Fibroblast of peridontal ligament (primary cell): ENCODE results near the gene ABR.
"Not testable (repeated sequence)": the region's sequence is repeated elsewhere in the genome, so short reads cannot be mapped to it uniquely, and the experiment has no call there.

ENCODE experiments used
- DNase-seq: peaks from one replicate; pipeline ENCODE4 v3.0.0-alpha.2; 2010; ENCODE audit errors: extremely low read depth

ABR gene

DNA sequence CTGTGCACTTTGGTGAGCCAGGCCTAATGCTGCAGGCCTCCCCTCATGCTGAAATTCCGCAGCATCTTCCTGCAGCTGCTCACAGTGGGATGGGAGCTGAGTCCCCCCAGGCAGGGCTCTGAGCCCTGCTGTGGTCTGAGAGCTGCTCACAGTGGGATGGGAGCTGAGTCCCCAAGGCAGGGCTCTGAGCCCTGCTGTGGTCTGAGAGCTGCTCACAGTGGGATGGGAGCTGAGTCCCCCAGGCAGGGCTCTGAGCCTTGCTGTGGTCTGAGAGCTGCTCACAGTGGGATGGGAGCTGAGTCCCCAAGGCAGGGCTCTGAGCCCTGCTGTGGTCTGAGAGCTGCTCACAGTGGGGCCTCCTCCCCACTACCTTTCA lies 58.4 kb downstream of the ABR start:
- DNase-seq: not testable (repeated sequence)

GRCh38 chr17:1120596-1121441 lies 59.0 kb downstream of the ABR start:
- DNase-seq: no peak

DNA sequence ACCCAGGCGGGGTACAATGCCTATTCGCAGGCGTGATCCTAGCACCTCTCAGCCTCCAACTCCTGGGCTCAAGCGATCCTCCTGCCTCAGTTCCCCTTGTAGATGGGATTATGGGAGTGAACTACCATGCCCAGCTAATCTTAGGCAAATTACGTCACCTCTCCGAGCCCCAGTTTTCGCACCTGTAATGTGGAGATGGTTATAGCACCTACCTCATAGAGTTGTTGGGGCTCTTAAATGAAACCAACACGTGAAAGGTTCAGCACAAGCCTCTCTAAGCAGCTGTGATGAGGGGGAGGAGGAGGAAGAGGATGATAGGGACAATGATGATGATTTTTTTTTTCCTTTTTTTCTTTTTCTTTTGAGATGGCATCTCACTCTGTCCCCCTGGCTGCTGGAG lies 59.9 kb downstream of the ABR start:
- no peak for DNase-seq

DNA sequence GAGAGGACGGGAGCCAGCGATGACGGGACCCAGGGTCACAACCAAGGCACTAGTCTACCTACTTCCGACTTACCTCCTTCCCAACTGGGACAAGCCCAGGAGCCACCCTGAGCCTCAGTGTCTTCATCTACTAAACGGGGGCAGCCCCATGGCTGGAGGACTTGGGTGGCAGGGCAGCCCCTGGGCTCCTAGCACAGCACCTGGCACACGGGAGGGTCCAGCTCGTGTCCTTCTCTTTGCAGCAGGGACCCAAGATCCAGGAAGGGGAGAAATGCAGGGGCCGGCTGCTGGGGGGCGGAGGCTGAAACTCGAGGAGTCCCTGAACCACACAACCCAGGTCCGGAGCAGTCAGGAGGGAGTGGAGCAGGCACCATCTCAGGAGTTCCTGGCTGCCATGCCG lies 63.2 kb downstream of the ABR start:
- no peak for DNase-seq

GRCh38 chr17:1112875-1113274 lies 66.9 kb downstream of the ABR start:
- DNase-seq: no peak

DNA sequence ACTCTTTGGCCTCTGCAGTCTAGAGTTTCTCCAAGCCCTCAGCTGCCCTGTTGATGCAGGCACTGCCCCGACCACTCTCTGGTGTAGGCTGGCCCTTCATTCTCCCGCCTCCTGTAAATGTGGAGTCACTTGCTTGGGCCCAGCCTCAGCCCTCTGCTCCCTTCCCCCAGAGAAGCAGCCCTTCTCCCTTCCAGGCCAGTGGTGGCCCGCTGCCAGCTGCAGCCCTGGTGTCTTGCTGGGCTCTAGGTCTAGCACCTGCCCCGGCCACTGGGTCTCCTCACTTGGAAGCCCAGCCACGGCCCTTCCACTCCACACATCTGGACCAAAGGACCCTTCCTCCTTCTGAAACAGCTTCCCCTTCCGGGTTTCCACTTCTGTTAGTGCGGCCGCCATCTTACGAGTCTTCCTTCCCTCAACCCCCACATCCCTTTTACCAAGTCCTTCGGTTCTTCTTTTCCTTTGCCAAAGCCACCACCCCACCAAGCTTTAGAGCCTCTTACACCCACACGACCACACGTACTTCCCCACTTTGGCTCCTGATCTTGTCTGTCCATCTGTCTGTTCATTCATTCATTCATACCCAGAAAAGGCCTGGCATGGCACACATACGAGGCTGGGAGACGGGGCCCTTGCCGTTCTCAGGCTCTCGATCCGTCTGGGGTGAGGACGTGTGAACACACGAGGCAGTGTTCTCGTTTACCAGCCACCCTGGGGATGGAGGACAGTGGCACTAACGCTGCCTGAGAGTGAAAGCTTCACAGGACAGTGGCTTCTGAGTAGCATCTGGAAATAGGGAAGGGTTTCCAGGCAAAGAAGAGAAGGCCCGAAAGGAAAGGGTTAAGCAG lies 68.0 kb downstream of the ABR start:
- no peak for DNase-seq

GRCh38 chr17:1110862-1111598 lies 68.8 kb downstream of the ABR start:
- DNase-seq: peak; percentile 70

DNA sequence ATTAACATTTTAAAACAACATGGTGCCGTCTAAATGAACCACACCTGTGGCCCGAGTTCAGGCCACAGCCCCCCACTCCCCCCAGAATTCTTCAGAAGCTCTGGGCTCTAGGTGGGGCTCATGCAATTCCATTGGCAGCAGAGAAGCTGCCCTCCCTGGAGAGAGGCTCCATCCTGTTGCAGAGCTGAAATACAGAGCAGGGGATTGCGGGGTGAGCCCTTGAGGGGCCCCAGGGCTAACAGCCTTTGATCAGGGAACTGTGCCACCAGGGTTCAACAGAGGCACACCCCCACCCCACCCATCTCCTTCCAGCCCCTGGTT lies 69.3 kb downstream of the ABR start:
- no peak for DNase-seq

- no peak for DNase-seq
Observed at GRCh38 chr17:1109606-1110540, 69.9 kb downstream of the ABR start.

- DNase-seq: peak; percentile 41
Observed at GRCh38 chr17:1108765-1109605, 70.8 kb downstream of the ABR start.

DNA sequence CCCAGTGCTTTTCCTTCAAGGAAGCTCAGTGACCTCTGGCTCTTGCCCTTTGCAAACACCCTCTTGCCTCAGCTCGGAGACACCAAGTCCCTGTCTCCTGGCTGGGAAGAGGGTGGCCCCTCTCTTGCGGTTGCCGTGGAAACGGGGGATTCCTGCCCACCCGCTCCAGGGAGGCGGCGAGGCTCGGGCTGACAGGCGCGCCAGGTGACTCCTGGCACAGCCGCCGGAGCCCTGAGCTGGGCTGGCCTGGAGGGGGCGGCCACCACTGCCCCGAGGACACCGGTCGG lies 71.4 kb downstream of the ABR start:
- no peak for DNase-seq

GRCh38 chr17:1107777-1108477 lies 71.9 kb downstream of the ABR start:
- DNase-seq: no peak

DNA sequence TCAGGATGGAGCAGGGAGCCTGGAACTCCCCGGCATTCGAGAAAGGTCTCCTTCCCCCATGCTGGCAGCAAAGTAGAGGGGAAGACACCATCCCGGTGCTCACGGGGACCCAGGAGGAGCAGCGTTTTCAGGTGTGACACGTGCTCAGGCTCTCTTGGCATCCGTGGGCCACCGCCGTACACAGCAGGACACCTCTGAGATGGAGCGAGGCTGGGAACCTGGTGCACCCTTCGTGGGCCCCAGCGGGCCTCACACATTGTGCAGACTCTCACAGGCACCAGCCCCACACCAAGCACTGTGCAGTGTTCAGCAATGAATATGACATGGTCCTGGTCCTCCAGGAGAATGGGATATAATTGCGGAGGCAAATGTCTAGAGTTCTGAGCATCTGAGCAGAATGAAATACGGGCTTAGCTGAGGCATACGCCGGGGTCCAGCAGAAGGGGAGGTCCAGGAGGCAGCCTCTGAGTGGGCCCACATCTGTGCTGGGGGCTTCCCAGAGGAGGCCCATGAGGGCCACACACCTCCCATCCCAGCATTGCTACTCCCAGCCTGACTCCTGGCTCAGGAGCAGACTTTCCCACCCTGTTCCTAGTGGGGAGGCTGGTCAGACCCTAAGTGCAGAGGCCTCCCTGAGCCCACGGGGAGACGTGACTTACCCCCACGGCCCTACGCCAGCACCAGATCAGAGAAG lies 72.6 kb downstream of the ABR start:
- no peak for DNase-seq

- no peak for DNase-seq
Observed at GRCh38 chr17:1104222-1104621, 75.6 kb downstream of the ABR start.

- no peak for DNase-seq
Observed at GRCh38 chr17:1100382-1100781, 79.4 kb downstream of the ABR start.

- DNase-seq: no peak
Observed at GRCh38 chr17:1099242-1099641, 80.5 kb downstream of the ABR start.

DNA sequence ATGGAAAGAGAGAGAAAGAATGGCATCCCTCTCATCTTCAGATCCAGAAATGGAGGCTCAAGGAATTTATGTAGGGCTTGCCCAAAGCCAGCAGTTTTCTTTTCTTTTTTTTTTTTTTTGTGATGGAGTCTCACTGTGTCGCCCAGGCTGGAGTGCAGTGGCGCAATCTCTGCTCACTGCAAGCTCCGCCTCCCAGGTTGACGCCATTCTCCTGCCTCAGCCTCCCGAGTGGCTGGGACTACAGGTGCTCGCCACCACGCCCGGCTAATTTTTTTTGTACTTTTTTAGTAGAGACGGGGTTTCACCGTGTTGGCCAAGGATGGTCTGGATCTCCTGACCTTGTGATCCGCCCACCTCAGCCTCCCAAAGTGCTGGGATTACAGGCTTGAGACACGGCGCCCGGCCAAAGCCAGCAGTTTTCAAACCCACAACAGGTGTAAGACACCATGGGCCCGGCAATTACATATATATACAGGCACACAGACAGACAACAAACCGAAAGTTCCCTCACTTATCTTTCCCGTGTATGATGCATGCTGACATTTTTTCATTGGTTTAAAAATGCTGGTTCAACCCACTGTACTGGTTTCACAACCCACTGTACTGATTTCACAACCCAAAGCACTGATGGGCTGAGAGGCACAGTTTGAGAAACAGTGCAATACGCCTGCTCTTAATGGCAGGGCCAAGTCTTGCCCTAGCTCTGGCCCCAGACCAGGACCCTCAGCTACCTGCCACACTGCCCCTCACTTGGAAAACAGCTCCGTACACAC lies 81.6 kb downstream of the ABR start:
- DNase-seq: peak; percentile 81

DNA sequence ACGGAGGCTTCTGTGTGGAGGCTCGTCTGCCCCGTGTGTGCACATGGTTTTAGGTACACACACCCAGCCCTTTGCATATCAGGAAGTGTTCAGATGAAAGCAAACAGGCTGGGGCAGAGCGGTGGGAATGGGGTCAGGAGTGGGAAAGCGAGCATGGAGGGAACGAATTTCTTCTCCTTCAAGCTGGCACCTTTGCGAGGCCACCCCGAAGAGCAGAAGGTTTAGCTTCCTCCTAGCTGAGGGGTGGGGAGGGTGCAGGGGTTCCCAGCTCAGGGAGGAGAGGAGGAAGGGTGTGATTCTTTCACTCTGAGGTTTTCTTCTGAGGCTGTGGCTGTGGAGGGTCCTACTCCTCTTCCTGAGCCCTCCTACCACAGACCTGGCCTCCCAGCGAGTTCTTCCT lies 83.6 kb downstream of the ABR start:
- no peak for DNase-seq

- DNase-seq: no peak
Observed at GRCh38 chr17:1095853-1096173, 84.0 kb downstream of the ABR start.
